CD4-positive, alpha-beta T cell treated with Interleukin-4 for 4 hours (primary cell): Measurements from ENCODE around the gene ZNF772.
"Not testable (repeated sequence)": the region's sequence is repeated elsewhere in the genome, so short reads cannot be mapped to it uniquely, and the experiment has no call there.

Source experiments
- DNase-seq: peaks from one replicate; pipeline ENCODE4 v3.0.0-alpha.2; 2020

The ZNF772 gene

GRCh38 chr19:57477191-57478008, at the start of gene ZNF772:
TSS of gene ZNF772 (minus strand) at chr19:57477566. CDS start at chr19:57477309, 257 bp downstream.
- DNase-seq, result peak; percentile 93

GRCh38 chr19:57518021-57518420, 40.7 kb upstream of the ZNF772 start:
- DNase-seq, result not testable (repeated sequence)

GRCh38 chr19:57515255-57515654, 37.9 kb upstream of the ZNF772 start:
- DNase-seq, result no peak

GRCh38 chr19:57512845-57513244, 35.5 kb upstream of the ZNF772 start:
- no peak for DNase-seq

GRCh38 chr19:57511484-57511883, 34.1 kb upstream of the ZNF772 start:
- DNase-seq, result no peak

- DNase-seq, result no peak
Measured at GRCh38 chr19:57506163-57506562, 28.8 kb upstream of the ZNF772 start.

- not testable (repeated sequence) for DNase-seq
Measured at GRCh38 chr19:57500400-57500799, 23.0 kb upstream of the ZNF772 start.

GRCh38 chr19:57499680-57500395, 22.5 kb upstream of the ZNF772 start, which contains the start of gene ZNF773:
TSS of gene ZNF773 (plus strand) at chr19:57499938. CDS start at chr19:57500081, 143 bp downstream.
- DNase-seq, result peak; percentile 96

GRCh38 chr19:57499332-57499679, 21.9 kb upstream of the ZNF772 start:
- not testable (repeated sequence) for DNase-seq

- not testable (repeated sequence) for DNase-seq
Measured at GRCh38 chr19:57488299-57488644, 10.9 kb upstream of the ZNF772 start.

- peak; percentile 95 for DNase-seq
Measured at GRCh38 chr19:57487477-57488298, 10.3 kb upstream of the ZNF772 start, which contains the start of gene ZNF419. TSS of gene ZNF419 (plus strand) at chr19:57487750. CDS start at chr19:57487951, 201 bp downstream.

- no peak for DNase-seq
Measured at GRCh38 chr19:57473646-57474045, 3.7 kb downstream of the ZNF772 start.

GRCh38 chr19:57466489-57466888, 10.9 kb downstream of the ZNF772 start:
- DNase-seq, result no peak

GRCh38 chr19:57465680-57466381, 11.5 kb downstream of the ZNF772 start:
- DNase-seq, result peak; percentile 38

GRCh38 chr19:57452307-57452706, 25.1 kb downstream of the ZNF772 start:
- no peak for DNase-seq

- no peak for DNase-seq
Measured at GRCh38 chr19:57443121-57443696, 34.2 kb downstream of the ZNF772 start.

GRCh38 chr19:57441979-57442752, 35.2 kb downstream of the ZNF772 start:
- no peak for DNase-seq

GRCh38 chr19:57438925-57439324, 38.4 kb downstream of the ZNF772 start:
- DNase-seq, result no peak

- DNase-seq, result no peak
Measured at GRCh38 chr19:57437931-57438330, 39.4 kb downstream of the ZNF772 start.

GRCh38 chr19:57436417-57436816, 40.9 kb downstream of the ZNF772 start:
- no peak for DNase-seq
